ENCODE data around the gene KRTAP12-2.
"Not testable (repeated sequence)": the region's sequence is repeated elsewhere in the genome, so short reads cannot be mapped to it uniquely, and the experiment has no call there.

The KRTAP12-2 gene

GRCh38 chr21:44686000-44686781 is 19.5 kb upstream of the KRTAP12-2 start:
- in situ Hi-C loops (cut with MboI; ENCODE audit: low sequenced_read_pairs) = no loop called here

DNA sequence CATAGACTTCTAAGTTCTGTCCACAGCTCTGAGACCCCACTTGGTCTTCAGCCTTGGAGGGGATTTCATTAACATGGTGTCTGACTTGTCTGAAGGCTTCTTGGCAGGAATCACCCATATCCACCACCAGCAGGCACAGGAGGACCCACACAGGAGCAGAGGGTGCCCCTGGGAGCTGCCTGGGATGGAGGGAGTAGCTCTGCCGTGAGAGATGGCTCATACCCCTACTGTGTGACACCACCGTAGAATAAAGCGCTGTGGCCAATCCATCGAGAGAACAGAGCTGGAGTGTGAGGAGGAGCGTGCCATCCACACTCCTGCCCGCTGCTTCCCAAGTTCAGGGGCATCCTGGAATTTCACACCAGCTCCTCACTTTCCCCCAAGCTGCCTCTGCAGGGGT is 18.3 kb upstream of the KRTAP12-2 start:
- in situ Hi-C loops (cut with MboI; ENCODE audit: low sequenced_read_pairs) = not testable (repeated sequence)

- in situ Hi-C loops (cut with MboI; ENCODE audit: low sequenced_read_pairs) = no loop called here
These were observed 17.8 kb upstream of the KRTAP12-2 start for GRCh38 chr21:44684483-44684882.

- in situ Hi-C loops (cut with MboI; ENCODE audit: low sequenced_read_pairs) = no loop called here
These were observed 17.4 kb upstream of the KRTAP12-2 start for GRCh38 chr21:44684077-44684476.

- in situ Hi-C loops (cut with MboI; ENCODE audit: low sequenced_read_pairs) = no loop called here
These were observed 15.9 kb upstream of the KRTAP12-2 start for GRCh38 chr21:44682580-44683151.

DNA sequence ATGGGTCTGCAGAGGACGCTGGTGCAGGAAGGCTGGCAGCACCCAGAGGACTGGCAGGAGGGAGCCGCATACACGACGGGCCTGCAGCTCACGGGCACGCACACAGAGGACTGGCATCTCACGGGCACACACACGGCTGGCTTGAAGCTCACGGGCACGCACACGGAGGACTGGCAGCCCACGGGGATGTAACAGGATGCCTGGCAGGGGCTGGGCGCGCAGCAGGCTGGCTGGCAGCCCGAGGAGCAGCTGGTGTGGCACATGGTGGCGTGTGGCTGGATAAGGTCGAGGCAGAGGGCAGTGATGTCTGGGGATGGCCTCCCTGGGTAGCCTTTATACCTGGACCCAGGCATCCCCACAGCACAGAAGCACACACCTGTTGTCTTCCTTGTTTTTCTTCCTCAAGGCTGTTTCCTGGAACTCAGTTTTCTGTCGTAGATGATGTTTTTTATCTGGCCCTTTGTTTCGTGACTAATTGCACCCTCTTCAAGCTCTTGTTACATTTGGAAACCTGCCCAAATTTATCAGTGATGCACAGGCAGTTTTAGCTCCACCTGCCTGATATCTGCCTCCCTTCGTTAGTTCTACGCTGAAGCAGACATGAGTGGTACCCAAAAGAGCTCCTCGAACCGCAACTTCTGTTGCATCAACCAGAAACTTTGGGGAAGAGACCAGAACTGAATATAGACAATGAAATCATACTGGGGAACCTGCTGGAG is 15.3 kb upstream of the KRTAP12-2 start, which contains the start of gene KRTAP12-1:
Gene KRTAP12-1 (minus strand): TSS at position 303 of the 719 bp plus-strand sequence. CDS start 40 bp downstream, at position 263.
- in situ Hi-C loops (cut with MboI; ENCODE audit: low sequenced_read_pairs) = no loop called here

DNA sequence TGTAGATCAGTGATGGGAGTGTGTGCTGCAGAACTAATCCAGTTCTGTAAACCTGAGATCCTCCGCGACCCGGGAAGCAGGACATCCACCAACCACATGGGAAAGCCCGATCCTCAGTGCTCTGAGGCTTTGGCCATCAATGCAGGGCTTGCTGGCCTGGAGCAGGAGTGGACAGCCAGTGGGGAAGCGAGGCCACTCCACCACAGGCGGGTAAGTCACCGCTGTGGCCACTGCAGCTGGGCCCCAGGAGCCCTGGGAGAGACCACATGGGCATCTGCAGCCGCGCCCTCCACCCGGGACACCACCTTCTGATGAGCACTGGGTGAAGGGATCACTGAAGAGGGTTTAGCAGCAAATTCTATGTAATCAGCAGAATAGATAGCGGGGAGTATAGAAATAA is 14.4 kb upstream of the KRTAP12-2 start:
- in situ Hi-C loops (cut with MboI; ENCODE audit: low sequenced_read_pairs) = no loop called here

GRCh38 chr21:44677881-44678280 is 11.2 kb upstream of the KRTAP12-2 start:
- in situ Hi-C loops (cut with MboI; ENCODE audit: low sequenced_read_pairs) = no loop called here

GRCh38 chr21:44671911-44672310 is 5.2 kb upstream of the KRTAP12-2 start:
- in situ Hi-C loops (cut with MboI; ENCODE audit: low sequenced_read_pairs) = no loop called here

- in situ Hi-C loops (cut with MboI; ENCODE audit: low sequenced_read_pairs) = no loop called here
These were observed 4.1 kb upstream of the KRTAP12-2 start for GRCh38 chr21:44670642-44671432.

- in situ Hi-C loops (cut with MboI; ENCODE audit: low sequenced_read_pairs) = no loop called here
These were observed 885 bp upstream of the KRTAP12-2 start for GRCh38 chr21:44667612-44668011.

- in situ Hi-C loops (cut with MboI; ENCODE audit: low sequenced_read_pairs) = no loop called here
These were observed 2.0 kb downstream of the KRTAP12-2 start for GRCh38 chr21:44664691-44665090.

GRCh38 chr21:44661567-44661966 is 5.2 kb downstream of the KRTAP12-2 start:
- in situ Hi-C loops (cut with MboI; ENCODE audit: low sequenced_read_pairs) = not testable (repeated sequence)

- in situ Hi-C loops (cut with MboI; ENCODE audit: low sequenced_read_pairs) = no loop called here
These were observed 7.7 kb downstream of the KRTAP12-2 start for GRCh38 chr21:44658913-44659595.

GRCh38 chr21:44658541-44658910 is 8.2 kb downstream of the KRTAP12-2 start:
- in situ Hi-C loops (cut with MboI; ENCODE audit: low sequenced_read_pairs) = no loop called here

DNA sequence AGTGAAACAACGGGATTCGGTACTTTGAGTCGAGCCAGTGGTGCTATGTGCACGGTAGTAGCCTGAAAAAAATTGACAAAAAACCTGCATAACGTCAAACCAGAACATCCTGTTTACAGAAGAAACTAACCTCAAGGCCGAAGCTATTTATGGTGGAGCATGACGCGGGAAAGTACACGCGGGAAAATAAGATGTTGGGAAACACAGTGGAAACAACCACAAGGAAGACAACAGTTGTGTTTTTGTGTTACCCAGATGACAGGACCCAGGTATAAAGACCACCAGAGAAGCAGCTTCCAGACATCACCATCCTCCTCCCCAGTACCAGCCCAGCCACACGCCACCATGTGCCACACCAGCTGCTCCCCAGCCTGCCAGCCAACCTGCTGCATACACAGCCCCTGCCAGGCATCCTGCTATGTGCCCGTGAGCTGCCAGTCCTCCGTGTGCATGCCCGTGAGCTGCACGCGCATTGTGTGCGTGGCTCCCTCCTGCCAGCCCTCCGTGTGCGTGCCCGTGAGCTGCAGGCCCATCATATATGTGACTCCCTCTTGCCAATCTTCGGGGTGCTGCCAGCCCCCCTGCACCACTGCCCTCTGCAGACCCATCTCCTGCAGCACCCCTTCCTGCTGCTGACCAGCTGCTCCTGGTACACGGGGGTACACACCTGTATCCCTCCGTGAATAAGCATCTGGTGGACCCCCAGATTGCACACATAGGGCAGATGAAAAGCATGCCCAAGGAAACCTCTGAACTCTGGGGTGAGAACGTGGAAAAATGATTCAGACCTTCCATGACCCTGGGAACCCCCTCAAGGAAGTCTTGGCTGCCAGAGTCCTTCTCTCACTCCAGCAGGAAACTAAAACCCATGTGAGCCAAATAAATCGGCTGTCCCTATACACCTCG is 8.8 kb downstream of the KRTAP12-2 start, which contains the start of gene KRTAP12-3:
Gene KRTAP12-3 (plus strand): TSS at position 298 of the 906 bp plus-strand sequence. CDS start 48 bp downstream, at position 346.
- in situ Hi-C loops (cut with MboI; ENCODE audit: low sequenced_read_pairs) = no loop called here

- in situ Hi-C loops (cut with MboI; ENCODE audit: low sequenced_read_pairs) = no loop called here
These were observed 9.9 kb downstream of the KRTAP12-2 start for GRCh38 chr21:44656868-44657267.

- in situ Hi-C loops (cut with MboI; ENCODE audit: low sequenced_read_pairs) = no loop called here
These were observed 12.1 kb downstream of the KRTAP12-2 start, which contains the start of gene KRTAP12-4 for GRCh38 chr21:44654576-44655175. Gene KRTAP12-4, minus strand, starts transcription at chr21:44654659. Its CDS starts 45 bp downstream, at chr21:44654614.
